GM21515 (cell line): ENCODE data around the gene CDH5.

Source experiments
- ATAC-seq: cut with Tn5 transposase; IDR thresholded peaks from one replicate; pipeline ENCODE4 v1.9.1; 2021; ENCODE audit not compliant: unreplicated experiment

Gene CDH5

DNA sequence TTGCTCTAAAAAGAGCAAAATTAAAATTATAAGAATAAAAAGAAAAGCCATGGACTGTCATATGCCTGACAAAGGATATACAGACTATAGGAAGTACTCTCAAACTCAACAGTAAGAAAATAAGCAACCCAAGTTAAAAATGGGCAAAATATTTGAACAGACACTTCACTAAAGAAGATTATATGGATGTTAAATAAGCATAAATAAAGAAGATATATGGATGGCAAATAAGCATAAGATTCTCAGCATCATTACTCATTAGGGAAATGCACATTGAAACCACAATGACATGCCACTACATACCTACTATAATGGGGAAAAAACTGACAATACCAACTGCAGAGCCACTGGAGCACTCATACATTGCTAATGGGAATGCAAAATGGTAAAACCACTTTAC, 45.7 kb downstream of the CDH5 start:
- no peak for ATAC-seq

DNA sequence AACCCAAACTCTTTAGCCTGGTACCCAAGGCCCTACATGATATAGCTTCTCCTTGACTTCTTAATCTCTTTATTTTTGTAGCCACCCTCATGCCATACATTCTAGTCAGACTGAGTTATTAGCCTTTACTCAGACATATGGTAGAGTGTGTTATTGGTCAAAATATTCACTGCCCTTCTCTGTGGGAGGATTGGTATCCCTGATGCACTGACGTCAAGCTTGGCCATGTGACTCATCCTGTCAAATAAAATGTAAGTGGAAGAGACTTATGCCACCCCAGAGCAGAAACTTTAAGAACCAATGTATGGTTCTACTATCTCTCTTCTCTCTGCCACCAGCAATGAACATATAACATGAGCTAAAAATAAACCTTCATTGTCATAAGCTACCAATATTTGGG, 48.4 kb downstream of the CDH5 start:
- no peak for ATAC-seq

DNA sequence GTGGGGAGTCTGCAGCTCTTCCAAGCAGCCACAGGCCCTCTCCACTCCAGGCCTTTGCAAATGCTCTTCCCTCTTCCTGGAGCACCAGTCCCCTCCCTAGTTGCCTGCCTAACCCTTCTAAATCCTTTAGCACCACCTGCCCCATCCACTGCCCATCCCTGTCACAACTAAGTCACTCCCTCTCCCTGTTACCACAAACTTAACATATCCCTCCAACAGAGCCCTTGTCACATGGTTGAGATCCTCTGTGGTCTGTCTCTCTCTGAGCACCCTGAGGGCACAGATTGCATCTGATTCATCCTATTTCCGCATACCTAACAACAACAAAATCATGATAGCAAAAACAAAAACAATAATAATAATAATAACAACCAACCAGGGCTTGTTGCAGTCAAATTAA, 49.6 kb downstream of the CDH5 start:
- ATAC-seq: no peak

DNA sequence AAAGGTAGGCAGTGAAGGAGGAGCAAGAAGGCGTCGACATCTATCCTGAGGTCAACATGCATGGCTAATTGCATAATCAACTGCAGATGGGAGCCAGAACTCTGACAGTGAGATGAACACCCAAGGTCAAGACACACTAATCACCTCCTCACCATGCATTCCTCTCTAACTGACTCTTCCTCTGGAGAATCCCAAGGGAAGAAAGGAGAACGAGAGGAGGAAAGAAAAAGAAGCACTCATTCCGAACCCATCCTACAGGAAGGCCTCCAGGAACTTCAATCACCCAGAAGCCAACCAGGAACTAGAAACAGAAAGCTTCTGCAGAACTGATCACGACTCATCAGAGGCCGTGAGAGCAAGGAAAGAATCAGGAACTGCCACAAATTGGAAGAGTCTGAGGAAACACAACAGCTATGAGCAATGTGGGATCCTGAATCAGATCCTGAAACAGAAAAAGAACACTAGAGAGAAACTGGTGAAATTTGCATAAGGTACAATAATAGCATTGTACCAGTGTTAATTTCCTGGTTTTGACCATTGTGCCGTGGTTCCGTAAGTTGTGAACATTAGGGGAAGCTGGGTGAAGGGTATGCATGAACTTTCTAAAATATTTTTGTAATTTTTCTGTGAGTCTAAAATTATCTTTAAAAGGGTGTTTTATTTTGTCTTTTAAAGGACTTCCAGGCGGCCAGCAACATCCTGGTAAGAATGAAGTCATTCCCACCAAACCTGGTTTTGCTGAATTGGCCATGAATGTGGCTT, 50.6 kb downstream of the CDH5 start:
- no peak for ATAC-seq

DNA sequence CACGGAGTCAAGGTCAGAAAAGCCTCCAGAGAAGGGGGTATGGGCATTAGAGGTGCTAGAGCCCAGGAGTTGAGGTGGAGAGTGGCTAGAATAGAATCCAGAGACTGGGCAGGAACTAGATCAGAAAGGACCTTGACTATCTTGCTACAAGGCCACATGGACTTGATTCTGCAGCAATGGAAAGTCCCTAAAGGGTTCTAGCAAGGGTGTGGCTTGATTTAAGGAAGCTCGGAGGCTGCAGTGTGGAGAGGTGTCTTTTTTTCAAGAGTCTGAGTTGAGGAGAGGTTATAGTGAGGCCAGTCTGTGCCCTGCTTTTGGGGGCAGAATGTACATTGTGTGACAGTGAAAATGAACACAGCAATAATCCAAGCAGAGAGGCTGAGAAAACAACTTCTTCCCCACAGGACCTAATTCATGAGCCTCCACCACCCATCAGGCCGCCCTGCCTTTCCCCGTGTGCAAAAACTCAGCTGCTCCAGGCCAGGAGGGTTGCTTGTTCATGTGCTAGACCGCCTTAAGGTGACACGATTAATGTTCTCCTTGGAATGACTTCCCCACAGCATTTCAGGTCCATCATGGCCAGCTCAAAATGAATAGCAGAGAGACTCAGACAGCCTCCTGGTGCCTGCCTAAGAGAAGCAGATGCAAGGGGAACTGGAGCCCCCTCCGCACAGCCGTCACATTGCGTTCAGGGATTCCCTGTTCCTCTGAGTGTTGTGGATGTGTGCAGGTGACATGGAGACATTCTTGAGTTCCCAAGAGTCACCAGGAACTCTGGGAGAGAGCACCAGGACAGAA, 51.9 kb downstream of the CDH5 start:
- ATAC-seq: no peak

DNA sequence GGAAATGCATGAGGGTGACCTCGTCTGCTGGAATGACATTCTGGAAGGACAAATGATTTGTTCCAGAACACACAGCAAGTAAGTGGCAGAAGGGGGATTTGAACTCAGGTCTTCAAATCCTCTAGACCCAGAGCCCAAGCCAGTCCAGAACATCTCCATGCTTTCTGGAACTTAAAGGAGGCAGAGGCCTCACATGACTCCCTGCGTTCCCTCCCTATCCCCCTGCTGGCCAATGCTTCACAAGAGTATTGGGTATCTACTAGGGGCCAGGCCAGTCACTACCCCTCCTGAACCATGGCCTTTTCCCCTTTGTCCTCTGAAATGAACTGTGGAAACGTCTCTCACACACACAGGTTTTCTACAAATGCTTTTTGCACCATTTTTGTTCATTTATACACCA, 53.0 kb downstream of the CDH5 start:
- no peak for ATAC-seq

DNA sequence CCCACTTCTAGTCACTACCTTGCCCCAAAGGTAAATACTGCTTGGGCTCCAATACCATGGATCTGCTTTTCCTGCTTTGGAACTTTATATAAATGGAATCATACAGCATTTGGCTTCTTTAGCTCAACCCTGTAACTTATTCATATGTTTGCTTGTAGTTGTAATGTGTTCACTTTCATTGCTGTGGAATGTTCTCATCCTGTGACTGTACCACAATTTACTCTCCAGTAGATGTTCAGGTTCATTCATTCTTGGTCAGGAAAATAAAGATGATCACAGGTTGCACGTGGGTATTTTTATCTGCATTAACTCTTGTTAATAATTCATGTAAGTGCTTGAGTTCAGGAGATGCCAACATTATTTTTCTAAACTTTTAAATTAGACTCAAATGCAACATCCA, 53.9 kb downstream of the CDH5 start:
- ATAC-seq: no peak

DNA sequence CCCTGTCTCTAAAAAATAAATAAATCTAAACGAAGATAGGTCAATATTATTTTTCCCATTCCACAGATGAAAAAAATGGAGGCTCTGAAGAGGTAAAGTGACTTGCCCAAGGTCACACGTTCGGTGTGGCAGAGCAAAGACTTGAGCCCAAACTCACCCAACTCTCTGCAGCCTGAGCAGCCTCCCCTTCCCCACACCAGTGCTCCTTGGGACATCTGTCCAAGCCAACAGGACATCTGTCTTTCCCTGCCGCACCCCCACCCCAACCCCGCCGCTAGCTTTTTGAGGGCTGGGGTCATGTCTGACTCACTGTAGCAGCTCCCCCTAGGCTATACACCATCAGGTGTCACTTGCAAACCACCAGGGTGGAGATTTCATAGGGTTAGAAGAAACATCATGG, 55.4 kb downstream of the CDH5 start:
- no peak for ATAC-seq

DNA sequence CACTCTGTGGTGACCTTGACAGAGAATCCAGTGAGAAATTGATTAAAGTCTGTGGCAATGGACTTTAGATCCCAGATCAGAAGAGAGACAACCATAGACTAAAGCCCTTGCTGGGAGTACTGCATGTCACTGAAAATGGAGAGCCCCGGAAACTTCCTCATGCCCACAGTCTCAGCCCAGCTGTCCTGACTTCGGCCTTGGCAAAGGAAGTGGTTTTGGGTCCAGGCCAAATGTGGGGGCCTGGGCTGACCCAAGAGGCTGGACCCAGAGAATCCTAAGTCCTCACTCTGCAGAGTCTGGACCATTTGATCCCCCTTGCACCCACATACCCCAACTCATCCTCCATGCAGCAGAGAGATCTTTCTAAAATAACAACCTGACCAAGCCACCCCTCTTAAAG, 55.9 kb downstream of the CDH5 start:
- no peak for ATAC-seq

DNA sequence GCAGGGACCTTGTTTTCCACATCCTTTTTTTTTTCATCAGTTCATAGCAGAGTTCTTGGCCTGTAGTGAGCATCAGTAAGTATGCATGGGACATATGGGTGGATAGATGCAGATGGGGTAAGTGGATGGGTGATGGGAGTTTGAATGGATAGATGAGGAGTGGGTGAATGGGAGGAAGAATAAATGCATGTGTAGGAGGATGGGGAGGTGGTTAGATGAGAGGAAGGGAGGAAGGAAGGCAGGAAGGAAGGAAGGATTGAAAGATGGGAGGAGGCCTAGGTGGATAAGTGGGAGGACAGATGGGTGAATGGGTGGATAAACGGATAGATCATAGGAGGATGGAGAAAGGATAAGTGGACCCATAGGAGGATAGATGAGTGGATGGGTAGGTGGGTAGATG, 56.7 kb downstream of the CDH5 start:
- no peak for ATAC-seq

DNA sequence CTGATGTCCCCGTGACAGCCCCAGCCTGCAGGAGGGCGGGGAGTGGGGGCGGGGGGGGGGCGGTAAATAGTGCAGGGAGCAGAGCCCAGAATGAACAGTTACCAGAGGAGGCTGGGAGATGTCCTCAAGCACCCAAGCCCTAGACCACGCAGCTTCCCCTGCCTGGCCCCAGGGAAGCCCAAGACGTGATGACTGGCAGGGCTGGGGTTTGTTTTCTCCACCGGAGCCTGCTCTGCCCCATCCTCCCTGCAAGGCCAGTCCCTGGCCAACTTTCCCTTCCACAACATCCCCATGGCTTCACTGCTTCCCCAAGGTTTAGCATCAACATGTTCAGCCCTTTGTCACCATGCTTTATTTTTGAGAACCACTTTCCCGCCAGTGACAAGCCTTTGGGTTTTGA, 59.2 kb downstream of the CDH5 start:
- ATAC-seq: no peak

DNA sequence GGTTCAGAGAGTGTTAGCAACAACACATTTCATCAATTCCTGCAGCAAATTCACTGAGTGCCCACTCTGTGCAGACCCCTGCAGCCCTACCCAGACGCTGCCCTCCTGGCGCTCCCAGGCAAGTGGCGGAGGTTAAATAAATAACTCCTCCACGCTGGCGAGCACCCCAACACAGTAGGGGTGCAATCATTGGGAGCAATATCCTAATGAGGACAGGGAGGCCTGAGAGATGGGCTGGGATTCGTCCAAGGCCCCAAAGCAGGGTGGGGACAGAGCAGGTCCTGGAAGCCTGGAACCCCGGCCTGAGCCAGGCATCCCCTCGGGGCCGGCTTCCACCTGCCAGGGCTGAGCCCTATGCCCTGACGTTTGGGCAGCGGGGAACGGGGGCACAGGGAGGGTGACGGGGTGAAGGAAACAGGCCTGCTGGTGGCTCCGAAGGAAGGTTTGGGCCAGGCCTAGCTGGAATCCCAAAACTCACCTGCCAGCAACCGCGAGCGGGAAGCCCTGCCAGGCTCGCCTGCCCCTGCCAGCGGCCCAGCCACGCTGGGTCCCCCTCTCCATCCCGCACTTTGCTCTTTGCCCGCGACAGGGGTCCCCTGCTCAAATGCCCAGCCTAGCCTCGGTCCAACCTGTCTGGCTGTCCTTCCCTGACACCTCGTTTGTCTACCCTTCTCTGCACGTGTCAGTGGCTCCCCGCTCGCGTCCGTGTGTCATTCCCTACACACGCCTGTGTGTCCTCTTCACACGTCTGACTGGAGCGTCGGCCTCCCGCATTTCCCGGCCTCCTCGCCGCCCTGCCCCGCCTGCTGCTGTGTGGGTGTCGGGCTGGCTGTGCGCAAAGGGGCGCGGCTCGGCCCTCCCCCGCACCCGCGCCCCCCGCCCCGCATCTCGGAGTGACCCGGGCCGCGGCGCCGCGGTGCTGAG, 59.9 kb downstream of the CDH5 start:
- no peak for ATAC-seq

DNA sequence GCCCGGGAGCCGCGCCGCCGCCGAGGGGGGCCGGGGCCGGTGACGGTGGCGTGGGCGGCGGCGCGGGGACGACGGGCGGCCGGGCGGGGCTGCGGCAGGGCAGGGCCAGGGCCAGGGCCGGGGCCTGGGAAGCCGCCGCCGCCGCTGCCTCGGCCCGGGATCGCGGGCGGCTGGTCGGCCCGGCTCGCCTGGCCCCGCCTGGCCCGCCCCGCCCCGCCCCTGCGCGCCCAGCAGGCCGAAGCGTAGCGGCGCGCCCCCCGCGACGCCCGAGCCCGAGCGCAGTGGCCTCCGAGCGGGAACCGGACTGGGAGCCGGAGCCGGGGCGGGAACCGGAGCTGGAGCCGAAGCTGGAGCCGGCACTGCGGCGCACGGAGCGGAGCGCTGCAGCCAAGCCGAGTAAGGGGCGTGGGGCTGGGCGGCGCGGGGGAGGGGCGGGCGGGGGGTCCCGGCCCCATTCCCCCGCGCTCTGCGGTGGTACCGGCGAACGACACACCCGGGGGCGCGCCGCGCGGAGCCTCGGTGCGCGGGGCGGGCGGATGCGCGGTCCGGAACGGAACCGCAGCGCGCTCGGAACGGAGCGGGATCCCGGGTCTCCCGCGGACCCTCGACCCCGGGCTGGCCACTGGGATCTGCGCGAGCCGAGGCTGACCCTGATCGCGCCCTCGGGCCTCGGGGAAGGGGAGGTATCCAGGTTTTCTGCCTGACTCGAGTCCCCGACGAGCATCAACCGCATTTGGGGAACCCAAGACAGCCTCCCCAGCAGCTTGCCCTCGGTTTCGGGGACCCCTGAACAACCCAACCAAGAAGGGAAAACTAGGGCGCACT, 60.8 kb downstream of the CDH5 start, which contains the start of gene BEAN1:
BEAN1 (plus strand) TSS at position 260 of the 825 bp plus-strand sequence. CDS start 10,382 bp downstream, outside the sequence.
- no peak for ATAC-seq

DNA sequence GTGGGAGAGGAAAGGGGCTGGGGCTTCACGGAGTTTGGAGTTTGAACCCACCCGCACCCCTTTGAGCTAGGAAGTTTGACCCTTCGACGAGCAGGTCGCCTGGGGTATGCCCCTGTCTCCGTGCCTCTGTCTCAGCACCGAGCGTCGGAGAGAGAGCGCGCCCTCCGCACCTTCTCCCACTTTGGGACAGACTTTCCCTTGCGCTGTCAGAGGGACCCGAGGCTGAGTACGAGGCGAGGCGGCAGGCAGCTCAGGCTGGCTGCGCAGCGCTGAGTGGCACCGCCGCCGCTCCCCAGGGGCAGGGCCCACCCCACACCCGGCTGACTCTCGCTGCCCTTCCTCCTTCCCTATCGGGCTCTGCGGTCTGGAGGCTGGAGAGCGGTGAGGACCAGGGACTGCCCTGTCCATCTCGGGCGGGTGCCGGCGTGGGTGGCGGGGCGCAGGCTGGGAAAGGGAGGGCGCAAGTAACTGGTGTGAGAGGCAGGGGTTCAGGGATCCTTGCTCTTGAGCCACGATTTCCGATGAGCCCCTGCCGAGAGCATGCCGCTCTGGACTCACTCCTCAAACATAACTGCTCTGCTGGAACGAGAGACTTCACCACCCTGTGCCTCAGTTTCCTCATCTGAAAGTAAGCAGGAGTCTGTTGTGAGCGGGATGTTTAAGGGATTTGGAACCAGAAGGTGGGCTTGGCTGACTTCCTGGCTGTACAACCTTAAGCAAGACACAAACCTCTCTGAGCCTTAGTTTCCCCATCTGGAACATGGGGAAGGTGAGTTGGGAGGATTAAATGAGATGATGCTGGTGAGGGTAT, 61.6 kb downstream of the CDH5 start:
- no peak for ATAC-seq

DNA sequence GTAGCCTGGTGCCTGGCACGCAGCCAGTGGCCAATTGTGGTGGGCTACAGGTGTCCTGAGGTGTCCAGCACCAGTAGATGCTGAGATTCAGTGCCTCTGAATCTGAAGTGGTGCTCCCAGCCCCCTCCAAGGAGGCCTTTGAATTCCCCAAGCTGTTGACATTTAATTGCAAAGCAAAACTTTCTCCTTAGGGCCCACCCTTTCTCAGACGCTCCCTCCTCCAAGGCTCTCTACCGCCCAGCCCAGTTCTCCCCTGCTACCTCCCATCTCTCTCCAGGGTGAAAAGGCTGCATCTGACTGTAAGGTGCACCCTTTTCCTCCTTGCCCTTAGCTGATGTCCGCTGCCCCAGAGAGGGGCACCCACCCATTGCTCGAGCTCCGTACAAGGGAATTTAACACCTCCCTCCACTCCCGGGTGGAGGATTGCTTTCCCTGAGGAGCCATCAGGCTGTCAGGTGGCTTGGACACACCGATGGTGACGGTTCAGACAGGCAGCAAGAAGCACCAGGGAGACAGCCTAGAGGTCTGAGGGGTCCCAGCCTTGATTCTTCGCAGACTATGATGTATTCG, 62.3 kb downstream of the CDH5 start:
- no peak for ATAC-seq

DNA sequence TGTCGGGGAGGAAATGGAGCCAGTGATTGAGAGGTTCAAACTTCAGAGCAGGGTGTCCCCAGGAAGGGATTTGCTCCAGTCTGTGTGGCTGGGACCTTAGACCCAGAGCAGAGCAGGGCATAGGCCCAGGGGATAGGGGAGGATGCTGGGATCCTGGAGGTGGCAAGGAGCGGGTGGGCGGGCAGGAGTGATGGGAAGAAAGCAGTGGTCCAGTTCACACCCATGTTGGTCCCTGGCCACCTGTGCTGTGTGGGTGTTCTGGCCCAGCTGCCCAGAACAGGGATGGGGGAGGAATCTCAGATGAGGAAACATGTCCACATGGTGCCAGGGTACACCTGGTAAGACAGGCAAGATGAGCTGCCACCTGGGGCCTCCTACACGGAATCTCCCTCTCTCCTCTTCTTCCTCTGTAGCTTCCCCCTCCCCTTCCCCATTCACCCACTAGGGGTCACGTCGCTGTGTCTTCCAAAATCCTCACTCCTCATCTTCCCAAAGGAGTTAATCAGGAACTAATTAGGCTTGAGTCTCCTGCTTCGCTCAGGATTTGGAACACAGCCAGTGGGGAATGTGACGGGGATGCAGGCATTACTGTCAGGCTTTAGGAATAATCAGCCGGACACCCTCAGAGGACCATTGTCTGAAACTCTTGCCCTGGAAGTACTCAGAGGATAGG, 62.9 kb downstream of the CDH5 start:
- no peak for ATAC-seq

DNA sequence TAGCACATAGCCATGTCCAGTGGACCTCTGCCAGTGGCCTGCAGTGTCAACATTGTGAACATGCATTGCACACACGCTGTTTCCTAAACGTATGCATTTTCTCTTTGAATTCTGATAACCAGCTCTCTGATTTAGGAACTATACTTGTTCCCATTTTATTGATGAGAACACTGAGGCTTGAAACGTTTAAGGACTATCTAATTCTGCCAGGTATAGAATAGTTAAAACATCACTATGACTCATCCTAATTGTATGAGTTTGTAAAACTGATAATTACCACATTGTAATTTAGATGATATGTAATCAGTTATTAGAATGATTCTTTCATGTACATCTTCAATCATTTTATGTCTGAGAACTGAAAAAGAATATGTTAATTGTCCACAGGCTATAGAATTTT, 63.7 kb downstream of the CDH5 start:
- ATAC-seq: no peak

DNA sequence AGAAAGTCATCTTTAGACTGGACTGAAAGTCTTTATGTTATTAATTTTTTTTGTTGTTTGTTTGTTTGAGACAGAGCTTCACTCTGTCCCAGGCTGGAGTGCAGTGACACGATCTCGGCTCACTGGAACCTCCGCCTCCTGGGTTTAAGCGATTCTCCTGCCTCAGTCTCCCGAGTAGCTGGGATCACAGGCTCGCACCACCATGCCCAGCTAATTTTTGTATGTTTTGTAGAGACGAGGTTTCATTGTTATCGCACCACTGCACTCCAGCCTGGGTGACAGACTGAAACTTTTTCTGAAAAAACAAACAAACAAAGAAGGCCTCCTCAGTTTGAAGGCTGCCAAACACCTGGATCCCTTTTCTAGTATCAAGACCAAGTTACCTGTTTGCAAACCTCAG, 65.3 kb downstream of the CDH5 start:
- ATAC-seq: no peak

DNA sequence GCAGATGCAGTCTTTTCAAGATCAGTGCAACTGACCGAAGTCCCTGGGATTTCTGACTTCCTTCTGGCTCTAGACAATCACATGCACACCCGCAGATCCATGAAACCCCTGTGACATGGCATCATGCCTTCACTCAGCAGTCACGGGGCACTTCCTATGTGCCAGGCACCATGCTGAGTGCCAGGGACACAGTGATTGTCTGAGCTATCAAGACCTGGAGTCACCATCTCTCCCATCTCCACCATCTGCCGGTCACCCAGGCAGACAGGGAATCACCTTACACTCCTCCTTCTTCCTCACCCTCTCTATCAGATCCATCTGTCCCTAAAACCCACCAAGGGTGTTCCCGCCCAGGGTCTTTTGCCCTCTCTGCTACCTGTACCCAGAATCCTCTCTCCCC, 65.9 kb downstream of the CDH5 start:
- ATAC-seq: no peak
